H9 (cell line): ENCODE results near the gene CCDC12. TPM values are rescaled to one million over a fixed set of nuclear protein-coding genes. Genes with fewer than 3 reads are reported as not detected.
A peak's percentile ranks its signal among the peaks of the same experiment; 100 is the strongest.

Experiments
- DNase-seq: peaks from one replicate; pipeline ENCODE4 v3.0.0-alpha.2; 2017
- H2AFZ ChIP-seq: one replicate; pipeline ENCODE4 v1.6.1; 2013; ENCODE audit warnings: mild to moderate bottlenecking, low read length, control low read depth, moderate library complexity
- H2AK5ac ChIP-seq: 2 replicates; pipeline ENCODE4 v1.6.1; 2013; ENCODE audit warnings: low read length, control low read depth, mixed read lengths; ENCODE audit not compliant: insufficient read length
- H2BK120ac ChIP-seq: one replicate; pipeline ENCODE4 v1.6.1; 2013; ENCODE audit warnings: low read depth, mild to moderate bottlenecking, low read length, control low read depth, inconsistent platforms; ENCODE audit not compliant: poor library complexity, severe bottlenecking
- H2BK12ac ChIP-seq: 2 replicates; pipeline ENCODE4 v1.6.1; 2013; ENCODE audit warnings: low read length, control low read depth, mixed read lengths, low read depth; ENCODE audit not compliant: insufficient read length
- H2BK15ac ChIP-seq: 2 replicates; pipeline ENCODE4 v1.6.1; 2013; ENCODE audit warnings: low read depth, low read length, control low read depth
- H2BK20ac ChIP-seq: one replicate; pipeline ENCODE4 v1.6.1; 2013; ENCODE audit warnings: low read depth, mild to moderate bottlenecking, low read length, control low read depth, inconsistent platforms; ENCODE audit not compliant: poor library complexity, severe bottlenecking
- H2BK5ac ChIP-seq: 2 replicates; pipeline ENCODE4 v1.6.1; 2013; ENCODE audit warnings: low read length, control low read depth, mixed read lengths; ENCODE audit not compliant: insufficient read length
- H3K14ac ChIP-seq: 2 replicates; pipeline ENCODE4 v1.6.1; 2013; ENCODE audit warnings: low read length, control low read depth; ENCODE audit not compliant: insufficient read depth
- H3K18ac ChIP-seq: 2 replicates; pipeline ENCODE4 v1.6.1; 2013; ENCODE audit warnings: low read depth, mild to moderate bottlenecking, mixed read lengths, low read length, control low read depth; ENCODE audit not compliant: insufficient read length
- H3K23ac ChIP-seq: 2 replicates; pipeline ENCODE4 v1.6.1; 2013; ENCODE audit warnings: low read length, control low read depth, mixed read lengths, low read depth; ENCODE audit not compliant: insufficient read length
- H3K23me2 ChIP-seq: 2 replicates; pipeline ENCODE4 v1.6.1; 2013; ENCODE audit warnings: low read depth, mild to moderate bottlenecking, mixed read lengths, low read length, control low read depth; ENCODE audit not compliant: insufficient read length, poor library complexity, severe bottlenecking
- H3K27ac ChIP-seq: 2 replicates; pipeline ENCODE4 v1.5.1; 2013; ENCODE audit warnings: low read length, control low read depth, mixed read lengths, low read depth; ENCODE audit not compliant: insufficient read length
- H3K27me3 ChIP-seq: 2 replicates; pipeline ENCODE4 v1.6.1; 2013; ENCODE audit warnings: low read length, control low read depth, inconsistent platforms; ENCODE audit not compliant: insufficient read depth
- H3K4ac ChIP-seq: 2 replicates; pipeline ENCODE4 v1.6.1; 2013; ENCODE audit warnings: low read depth, mild to moderate bottlenecking, control low read depth, inconsistent platforms, low read length, moderate library complexity
- H3K4me1 ChIP-seq: 2 replicates; pipeline ENCODE4 v1.6.1; 2013; ENCODE audit warnings: low read length, control low read depth, inconsistent platforms; ENCODE audit not compliant: insufficient read depth
- H3K4me2 ChIP-seq: 2 replicates; pipeline ENCODE4 v1.6.1; 2013; ENCODE audit warnings: low read length, control low read depth, mixed read lengths; ENCODE audit not compliant: insufficient read length, insufficient read depth
- H3K56ac ChIP-seq: 2 replicates; pipeline ENCODE4 v1.6.1; 2013; ENCODE audit warnings: low read depth, mild to moderate bottlenecking, mixed read lengths, low read length, control low read depth; ENCODE audit not compliant: insufficient read length
- H3K79me1 ChIP-seq: 2 replicates; pipeline ENCODE4 v1.6.1; 2013; ENCODE audit warnings: low read depth, mild to moderate bottlenecking, moderate library complexity, low read length, control low read depth, inconsistent platforms; ENCODE audit not compliant: insufficient read depth, poor library complexity, severe bottlenecking
- H3K79me2 ChIP-seq: 2 replicates; pipeline ENCODE4 v1.6.1; 2013; ENCODE audit warnings: low read length, control low read depth, inconsistent platforms; ENCODE audit not compliant: insufficient read depth
- H3K9ac ChIP-seq: 2 replicates; pipeline ENCODE4 v1.6.1; 2013; ENCODE audit warnings: low read length, control low read depth, mixed read lengths; ENCODE audit not compliant: insufficient read length; ENCODE audit errors: extremely low read depth
- H3K9me3 ChIP-seq: one replicate; pipeline ENCODE4 v1.6.1; 2013; ENCODE audit warnings: low read depth, low read length, inconsistent platforms; ENCODE audit not compliant: control insufficient read depth
- H3T11ph ChIP-seq: one replicate; pipeline ENCODE4 v1.6.1; 2013; ENCODE audit warnings: mild to moderate bottlenecking, low read length, control low read depth, inconsistent platforms
- H4K20me1 ChIP-seq: one replicate; pipeline ENCODE4 v1.6.1; 2013; ENCODE audit not compliant: control insufficient read depth, insufficient read length, insufficient read depth
- H4K5ac ChIP-seq: 2 replicates; pipeline ENCODE4 v1.6.1; 2013; ENCODE audit warnings: low read depth, mild to moderate bottlenecking, mixed read lengths, low read length, control low read depth; ENCODE audit not compliant: insufficient read length
- H4K8ac ChIP-seq: replicated peaks from 2 replicates; pipeline ENCODE4 v1.6.1; 2013; ENCODE audit warnings: low read length, control low read depth, mixed read lengths, low read depth; ENCODE audit not compliant: insufficient read length
- H4K91ac ChIP-seq: 2 replicates; pipeline ENCODE4 v1.6.1; 2013; ENCODE audit warnings: low read depth, mild to moderate bottlenecking, moderate library complexity, mixed read lengths, low read length, control low read depth; ENCODE audit not compliant: insufficient read length
- H3K27ac Mint-ChIP-seq, 3 experiments: 2 replicates in 2 of 3; 3 replicates in 1 of 3; pipeline ENCODE4 v1.8.0; 2020 to 2021; ENCODE audit warnings: mixed read lengths in 3 of 3, mild to moderate bottlenecking in 1 of 3, moderate library complexity in 1 of 3
- H3K27me3 Mint-ChIP-seq: 2 replicates; pipeline ENCODE4 v1.8.0; 2021; ENCODE audit warnings: low read depth, mild to moderate bottlenecking, moderate library complexity, mixed read lengths
- H3K36me3 Mint-ChIP-seq, 3 experiments: 2 replicates in 2 of 3; 3 replicates in 1 of 3; pipeline ENCODE4 v1.8.0; 2020 to 2021; ENCODE audit warnings: low read depth in 3 of 3, mixed read lengths in 3 of 3; ENCODE audit not compliant: insufficient read depth in 1 of 3
- H3K4me1 Mint-ChIP-seq, 2 experiments: 2 replicates each; pipeline ENCODE4 v1.8.0; 2020; ENCODE audit warnings: mixed read lengths in 2 of 2
- H3K4me3 Mint-ChIP-seq, 2 experiments: 2 replicates in 1 of 2; 3 replicates in 1 of 2; pipeline ENCODE4 v1.8.0; 2020 to 2021; ENCODE audit warnings: mild to moderate bottlenecking in 2 of 2, mixed read lengths in 2 of 2, moderate library complexity in 1 of 2
- H3K9me3 Mint-ChIP-seq, 2 experiments: 2 replicates in 1 of 2; 3 replicates in 1 of 2; pipeline ENCODE4 v1.8.0; 2020; ENCODE audit warnings: mild to moderate bottlenecking in 2 of 2, mixed read lengths in 2 of 2, moderate library complexity in 1 of 2
- CTCF ChIP-seq: fragments of 200-600 bp; sonication (generic); conservative IDR thresholded peaks from 3 replicates; pipeline ENCODE4 v1.8.0; 2021; ENCODE audit warnings: antibody characterized with exemption, mild to moderate bottlenecking
- WGBS: extraction: QIAGEN DNeasy Blood & Tissue Kit; methylation state at CpG from one replicate; pipeline ENCODE4 v1.1.7; 2013; ENCODE audit warnings: missing lambda C conversion rate, low lambda C conversion rate, mixed read lengths; ENCODE audit not compliant: insufficient read length; ENCODE audit errors: extremely low coverage; 5-methylcytosine and 5-hydroxymethylcytosine counted together
- total RNA-seq: library from RNA; stranded (reverse); gene quantifications from 2 replicates; pipeline ENCODE4 v1.2.1, GENCODE V29; 2021

Gene CCDC12
- total RNA-seq, 1 experiment from 2014 or later: 54.0 TPM

- Histone ChIP-seq H3K14ac (no peak overlapping the region), H3K9me3 (no peaks in the 10 kb centered on the region), H2BK5ac (no peak overlapping the region), H3K9ac (no peak overlapping the region), H4K5ac (no peak overlapping the region), H2AFZ (no peak overlapping the region), H4K20me1 (no peaks in the 10 kb centered on the region), H4K8ac (no peak overlapping the region), H3K23me2 (peaks cover 6% of the 10 kb centered on the region), H2BK20ac (no peak overlapping the region), H2BK12ac (no peak overlapping the region), H3K4ac (no peak overlapping the region), H3K27me3 (peaks cover 4% of the 10 kb centered on the region; the same call in 1 of the 2 replicates), H3K79me2 (peaks cover 21% of the 10 kb centered on the region), H3K4me1 (peaks cover 4% of the 10 kb centered on the region; the same call in 1 of the 2 replicates), H3K27ac (no peak overlapping the region), H2BK120ac (no peak overlapping the region), H2BK15ac (no peak overlapping the region), H2AK5ac (no peak overlapping the region), H4K91ac (no peak overlapping the region), H3K56ac (no peak overlapping the region), H3K4me2 (no peak overlapping the region), H3T11ph (no peak overlapping the region), H3K23ac (no peak overlapping the region), H3K79me1 (peaks cover 3% of the 10 kb centered on the region), H3K18ac (no peak overlapping the region)
- Mint-ChIP-seq H3K9me3 (peaks cover 0 to 3% of the 10 kb centered on the region in 2 experiments; a peak in 1 of 5 replicates), H3K27me3 (peaks cover 3% of the 10 kb centered on the region; the same call in 1 of the 2 replicates), H3K4me3 (peak overlapping the region; percentile 98 to 99; a peak in 4 of 5 replicates), H3K4me1 (peaks cover 37 to 46% of the 10 kb centered on the region in 2 experiments), H3K27ac (0 out of 7 replicates have a peak overlapping the region, but pooled peaks of 1 of the 3 experiments have one; percentile 95), H3K36me3 (peaks cover 13 to 15% (median 14%) of the 10 kb centered on the region in 3 experiments)
- WGBS: no CpG with 5 or more reads among the region's 9 CpGs
- TF ChIP-seq CTCF: no peak
- DNase-seq: no peak
Measured at GRCh38 chr3:46978381-46978780, 1.8 kb upstream of the CCDC12 start.
